ENCODE measurements around the gene DHX16. TPM values are rescaled to one million over a fixed set of nuclear protein-coding genes. Genes with fewer than 3 reads are reported as not detected.

DHX16 gene
- total RNA-seq, 1 donor from 2014 or later, result 17.6 TPM

DNA sequence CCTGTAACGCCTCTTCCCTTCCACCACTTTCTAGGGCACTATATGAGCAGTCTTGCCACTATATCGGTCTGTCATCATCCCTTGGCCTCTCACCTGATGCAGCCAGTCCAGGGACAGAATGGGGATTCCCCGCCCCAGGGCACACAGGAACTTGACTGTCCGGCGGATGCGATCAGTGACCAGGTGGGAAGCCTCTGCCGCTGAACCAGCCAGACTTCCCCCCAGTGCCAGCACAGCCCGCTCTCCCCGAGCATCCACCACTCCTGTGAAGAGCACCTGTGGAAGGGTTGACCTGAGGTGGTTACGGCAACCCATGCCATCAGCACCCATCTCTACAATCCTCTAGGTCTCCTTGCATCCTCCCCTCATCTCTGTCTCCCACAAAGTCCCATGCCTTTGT, 30.2 kb upstream of the DHX16 start:
- Histone ChIP-seq H3K27ac (no peak overlapping the region), H3K36me3 (no peaks in the 10 kb centered on the region), H3K4me2 (no peak overlapping the region), H3K4me3 (no peak overlapping the region), H3K27me3 (no peaks in the 10 kb centered on the region), H3K9ac (no peak overlapping the region), H3K79me2 (ENCODE audit: low read depth) (no peaks in the 10 kb centered on the region), H3K4me1 (no peaks in the 10 kb centered on the region), H3F3A (ENCODE audit: low read depth) (no peaks in the 10 kb centered on the region), H3K9me3 (ENCODE audit: low read depth) (no peaks in the 10 kb centered on the region), H2AFZ (replicated peaks) (no peak overlapping the region), H4K20me1 (ENCODE audit: low read depth) (no peaks in the 10 kb centered on the region)
- Mint-ChIP-seq H3K36me3 (peaks cover 58% of the 10 kb centered on the region), H3K9me3 (no peaks in the 10 kb centered on the region), H3K27ac (peak overlapping the region; percentile 31), H3K27me3 (ENCODE audit: insufficient read depth, low read depth) (peaks cover 3% of the 10 kb centered on the region), H3K4me1 (no peaks in the 10 kb centered on the region), H3K4me3 (no peak overlapping the region)
- TF ChIP-seq EZH2 (IDR thresholded peaks at IDR 0.05), result no peak
- TF ChIP-seq, protein P1, sequence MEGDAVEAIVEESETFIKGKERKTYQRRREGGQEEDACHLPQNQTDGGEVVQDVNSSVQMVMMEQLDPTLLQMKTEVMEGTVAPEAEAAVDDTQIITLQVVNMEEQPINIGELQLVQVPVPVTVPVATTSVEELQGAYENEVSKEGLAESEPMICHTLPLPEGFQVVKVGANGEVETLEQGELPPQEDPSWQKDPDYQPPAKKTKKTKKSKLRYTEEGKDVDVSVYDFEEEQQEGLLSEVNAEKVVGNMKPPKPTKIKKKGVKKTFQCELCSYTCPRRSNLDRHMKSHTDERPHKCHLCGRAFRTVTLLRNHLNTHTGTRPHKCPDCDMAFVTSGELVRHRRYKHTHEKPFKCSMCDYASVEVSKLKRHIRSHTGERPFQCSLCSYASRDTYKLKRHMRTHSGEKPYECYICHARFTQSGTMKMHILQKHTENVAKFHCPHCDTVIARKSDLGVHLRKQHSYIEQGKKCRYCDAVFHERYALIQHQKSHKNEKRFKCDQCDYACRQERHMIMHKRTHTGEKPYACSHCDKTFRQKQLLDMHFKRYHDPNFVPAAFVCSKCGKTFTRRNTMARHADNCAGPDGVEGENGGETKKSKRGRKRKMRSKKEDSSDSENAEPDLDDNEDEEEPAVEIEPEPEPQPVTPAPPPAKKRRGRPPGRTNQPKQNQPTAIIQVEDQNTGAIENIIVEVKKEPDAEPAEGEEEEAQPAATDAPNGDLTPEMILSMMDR (IDR thresholded peaks at IDR 0.05), result no peak
- TF ChIP-seq EZH2phosphoT487 (IDR thresholded peaks at IDR 0.05), result no peak
- DNase-seq (ENCODE audit: low spot score), result no peak

DNA sequence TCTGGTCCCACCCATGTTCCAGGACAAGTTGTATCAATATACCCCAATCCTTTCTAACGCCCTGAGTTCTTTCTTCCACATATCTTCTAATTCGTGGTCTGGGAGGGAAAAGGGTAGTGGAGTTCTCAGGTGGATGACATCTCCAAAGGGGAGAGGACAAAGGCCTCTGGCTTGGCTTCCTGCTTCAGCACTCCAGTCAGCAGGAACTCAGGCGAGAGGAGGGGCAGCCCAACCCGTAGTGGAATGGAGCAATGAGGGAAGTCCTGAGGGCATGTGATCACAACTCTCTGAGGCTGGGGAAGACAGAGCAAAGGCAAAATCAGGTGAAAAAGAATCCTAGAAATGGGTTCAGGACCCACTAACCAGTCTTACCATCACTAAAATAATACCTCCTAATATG, 27.5 kb upstream of the DHX16 start:
- H3F3A ChIP-seq (ENCODE audit: low read depth), result peaks cover 5% of the 10 kb centered on the region
- H3K4me3 ChIP-seq, result no peak overlapping the region
- H3K36me3 ChIP-seq, result no peaks in the 10 kb centered on the region
- TF ChIP-seq EZH2 (IDR thresholded peaks at IDR 0.05) (no peak), EZH2phosphoT487 (IDR thresholded peaks at IDR 0.05) (no peak)
- TF ChIP-seq, protein P1 (IDR thresholded peaks at IDR 0.05), result no peak
- H4K20me1 ChIP-seq (ENCODE audit: low read depth), result no peaks in the 10 kb centered on the region
- H3K79me2 ChIP-seq (ENCODE audit: low read depth), result no peaks in the 10 kb centered on the region
- H3K4me1 ChIP-seq, result no peaks in the 10 kb centered on the region
- DNase-seq (ENCODE audit: low spot score), result no peak
- H3K4me2 ChIP-seq, result no peak overlapping the region
- Mint-ChIP-seq H3K27me3 (ENCODE audit: insufficient read depth, low read depth) (peaks cover 3% of the 10 kb centered on the region), H3K9me3 (no peaks in the 10 kb centered on the region), H3K27ac (no peak overlapping the region), H3K36me3 (peaks cover 44% of the 10 kb centered on the region), H3K4me3 (no peak overlapping the region), H3K4me1 (no peaks in the 10 kb centered on the region)
- H3K27me3 ChIP-seq, result no peaks in the 10 kb centered on the region
- H3K27ac ChIP-seq, result no peak overlapping the region
- no peaks in the 10 kb centered on the region for H3K9me3 ChIP-seq (ENCODE audit: low read depth)
- H2AFZ ChIP-seq (replicated peaks), result no peak overlapping the region
- no peak overlapping the region for H3K9ac ChIP-seq

DNA sequence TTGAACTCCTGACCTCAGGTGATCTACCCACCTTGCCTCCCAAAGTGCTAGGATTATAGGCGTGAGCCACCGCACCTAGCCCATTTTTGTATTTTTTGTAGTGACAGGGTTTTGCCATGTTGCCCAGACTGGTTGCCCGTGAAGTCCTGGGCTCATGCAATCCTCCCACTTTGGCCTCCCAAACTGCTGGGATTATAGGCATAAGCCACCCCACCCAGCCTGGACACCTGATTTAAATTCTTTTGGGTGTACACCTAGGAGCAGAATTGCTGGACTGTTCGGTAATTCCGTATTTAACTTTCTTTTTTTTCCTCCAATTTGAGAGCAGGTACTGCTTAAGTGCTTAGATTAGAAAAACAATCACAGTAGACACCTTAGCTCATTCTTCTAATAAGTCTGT, 23.6 kb upstream of the DHX16 start:
- Histone ChIP-seq H3K4me1 (peaks cover under 1% of the 10 kb centered on the region), H3K36me3 (no peaks in the 10 kb centered on the region), H3K4me3 (no peak overlapping the region), H3K9me3 (ENCODE audit: low read depth) (no peaks in the 10 kb centered on the region), H4K20me1 (ENCODE audit: low read depth) (no peaks in the 10 kb centered on the region), H3K27me3 (no peaks in the 10 kb centered on the region), H3K9ac (no peak overlapping the region), H3K4me2 (no peak overlapping the region), H2AFZ (replicated peaks) (no peak overlapping the region), H3F3A (ENCODE audit: low read depth) (peaks cover 12% of the 10 kb centered on the region), H3K27ac (no peak overlapping the region), H3K79me2 (ENCODE audit: low read depth) (no peaks in the 10 kb centered on the region)
- peaks cover 12% of the 10 kb centered on the region for H3K36me3 Mint-ChIP-seq
- no peak overlapping the region for H3K27ac Mint-ChIP-seq
- H3K27me3 Mint-ChIP-seq (ENCODE audit: insufficient read depth, low read depth), result peaks cover 2% of the 10 kb centered on the region
- H3K4me3 Mint-ChIP-seq, result no peak overlapping the region
- TF ChIP-seq, protein P1 (IDR thresholded peaks at IDR 0.05), result no peak
- TF ChIP-seq EZH2phosphoT487 (IDR thresholded peaks at IDR 0.05), result no peak
- no peak for TF ChIP-seq EZH2 (IDR thresholded peaks at IDR 0.05)
- no peak for DNase-seq (ENCODE audit: low spot score)
- peaks cover 7% of the 10 kb centered on the region for H3K4me1 Mint-ChIP-seq
- no peaks in the 10 kb centered on the region for H3K9me3 Mint-ChIP-seq

Data from neural progenitor cell (in vitro differentiated cells).